IMR-90 (cell line): ENCODE data around the gene BCL2L11. TPM values are rescaled to one million over a fixed set of nuclear protein-coding genes. Genes with fewer than 3 reads are reported as not detected.

Source experiments
- ATAC-seq: fragments of 200-7000 bp; cut with Tn5 transposase; 2 replicates; pipeline ENCODE4 v1.9.1; 2020; ENCODE audit warnings: low read depth, mild to moderate bottlenecking, moderate library complexity
- BruUV-seq: library from RNA; stranded (reverse); fragments of 400-500 nt; replicated peaks from 2 replicates; lab custom pipeline; 2021; lab: Mats Ljungman, UMichigan
- CTCF ChIA-PET: fragments of 300-600 bp; formaldehyde crosslinking; extraction: SDS; loops from one replicate; lab custom pipeline; 2021; ENCODE audit warnings: antibody characterized with exemption; lab: Yijun Ruan, JAX
- POLR2A ChIA-PET: fragments of 300-600 bp; sonication (Branson Sonifier 250); formaldehyde crosslinking; loops from one replicate; lab custom pipeline; 2022; ENCODE audit warnings: antibody characterized with exemption; ENCODE audit not compliant: unreplicated experiment; lab: Charles Lee
- DNase-seq: peaks from one replicate; pipeline ENCODE4 v3.0.0; 2013
- H2AFZ ChIP-seq: replicated peaks from 2 replicates; pipeline ENCODE3; 2013; ENCODE audit warnings: low read length, mild to moderate bottlenecking; ENCODE audit not compliant: poor library complexity
- H2AK5ac ChIP-seq: 2 replicates; pipeline ENCODE4 v1.6.1; 2013; ENCODE audit warnings: low read depth, low read length, inconsistent platforms
- H2AK9ac ChIP-seq: replicated peaks from 2 replicates; pipeline ENCODE3; 2013; ENCODE audit warnings: mild to moderate bottlenecking, low read depth, low read length, moderate library complexity; ENCODE audit not compliant: poor library complexity
- H2BK120ac ChIP-seq: 2 replicates; pipeline ENCODE4 v1.6.1; 2013; ENCODE audit warnings: low read depth, low read length, inconsistent platforms
- H2BK15ac ChIP-seq: 3 replicates; pipeline ENCODE4 v1.6.1; 2013; ENCODE audit warnings: low read depth, low read length, inconsistent platforms
- H2BK20ac ChIP-seq: 2 replicates; pipeline ENCODE4 v1.6.1; 2013; ENCODE audit warnings: low read depth, mild to moderate bottlenecking, inconsistent platforms, low read length, moderate library complexity
- H2BK5ac ChIP-seq: 2 replicates; pipeline ENCODE4 v1.6.1; 2013; ENCODE audit warnings: mild to moderate bottlenecking, low read depth, low read length, inconsistent platforms; ENCODE audit not compliant: poor library complexity, severe bottlenecking
- H3K14ac ChIP-seq: replicated peaks from 2 replicates; pipeline ENCODE4 v1.6.1; 2013; ENCODE audit warnings: low read depth, low read length, inconsistent platforms
- H3K18ac ChIP-seq: 2 replicates; pipeline ENCODE4 v1.6.1; 2013; ENCODE audit warnings: low read depth, low read length, control low read depth
- H3K23ac ChIP-seq: 2 replicates; pipeline ENCODE4 v1.6.1; 2013; ENCODE audit warnings: low read depth, low read length, inconsistent platforms
- H3K27ac ChIP-seq: 2 replicates; pipeline ENCODE4 v1.5.1; 2013; ENCODE audit warnings: mild to moderate bottlenecking, control low read depth, low read length; ENCODE audit not compliant: insufficient read depth
- H3K27me3 ChIP-seq: 2 replicates; pipeline ENCODE4 v1.6.1; 2013; ENCODE audit warnings: low read length; ENCODE audit not compliant: control insufficient read depth, insufficient read depth
- H3K36me3 ChIP-seq: 2 replicates; pipeline ENCODE4 v1.6.1; 2013; ENCODE audit warnings: low read length, mixed read lengths; ENCODE audit not compliant: control insufficient read depth, insufficient read depth
- H3K4ac ChIP-seq: 2 replicates; pipeline ENCODE4 v1.6.1; 2013; ENCODE audit warnings: low read depth, low read length, inconsistent platforms
- H3K4me1 ChIP-seq: 2 replicates; pipeline ENCODE4 v1.6.1; 2013; ENCODE audit warnings: low read length, mixed read lengths; ENCODE audit not compliant: control insufficient read depth, insufficient read depth
- H3K4me2 ChIP-seq: 2 replicates; pipeline ENCODE4 v1.6.1; 2013; ENCODE audit warnings: low read depth, mild to moderate bottlenecking, control low read depth, low read length, moderate library complexity
- H3K4me3 ChIP-seq: 2 replicates; pipeline ENCODE4 v1.5.1; 2013; ENCODE audit warnings: low read depth, mild to moderate bottlenecking, control low read depth, low read length, moderate library complexity; ENCODE audit not compliant: insufficient read depth
- H3K56ac ChIP-seq: 2 replicates; pipeline ENCODE4 v1.6.1; 2013; ENCODE audit warnings: low read length, inconsistent platforms; ENCODE audit not compliant: insufficient read depth; ENCODE audit errors: extremely low read depth
- H3K79me1 ChIP-seq, 2 experiments: 2 replicates each; pipeline ENCODE4 v1.6.1; 2013; ENCODE audit warnings: low read length in 2 of 2, inconsistent platforms in 1 of 2, low read depth in 1 of 2
- H3K9ac ChIP-seq: 2 replicates; pipeline ENCODE4 v1.6.1; 2013; ENCODE audit warnings: low read depth, low read length, control low read depth
- H3K9me1 ChIP-seq: 2 replicates; pipeline ENCODE4 v1.6.1; 2013; ENCODE audit warnings: low read length, inconsistent platforms; ENCODE audit not compliant: insufficient read depth
- H3K9me3 ChIP-seq: 2 replicates; pipeline ENCODE4 v1.6.1; 2013; ENCODE audit warnings: low read length; ENCODE audit not compliant: control insufficient read depth, insufficient read depth
- H4K20me1 ChIP-seq: 2 replicates; pipeline ENCODE4 v1.6.1; 2013; ENCODE audit warnings: low read length, inconsistent platforms; ENCODE audit not compliant: insufficient read depth
- H4K5ac ChIP-seq: 2 replicates; pipeline ENCODE4 v1.6.1; 2013; ENCODE audit warnings: mild to moderate bottlenecking, low read depth, low read length, control low read depth
- H4K8ac ChIP-seq, 2 experiments: 2 replicates each; pipeline ENCODE4 v1.6.1; 2013; ENCODE audit warnings: low read depth in 2 of 2, low read length in 2 of 2, control low read depth in 1 of 2, inconsistent platforms in 1 of 2
- H4K91ac ChIP-seq: 2 replicates; pipeline ENCODE4 v1.6.1; 2013; ENCODE audit warnings: low read depth, low read length, inconsistent platforms; ENCODE audit not compliant: insufficient read depth
- BHLHE40 ChIP-seq: fragments of 150-350 bp; IDR thresholded peaks from 2 replicates; pipeline ENCODE4 v1.6.1; 2016; ENCODE audit warnings: mild to moderate bottlenecking, low read depth, low read length
- CEBPB ChIP-seq: IDR thresholded peaks from 2 replicates; pipeline ENCODE4 v1.6.1; 2012; ENCODE audit warnings: low read depth, low read length, improper control_type of control experiment
- CHD1 ChIP-seq: IDR thresholded peaks from 2 replicates; pipeline ENCODE4 v1.6.1; 2012; ENCODE audit warnings: low read depth, low read length, improper control_type of control experiment
- FOS ChIP-seq: fragments of 150-350 bp; IDR thresholded peaks from 2 replicates; pipeline ENCODE4 v1.6.1; 2016; ENCODE audit warnings: low read depth, low read length
- MAFK ChIP-seq: IDR thresholded peaks from 2 replicates; pipeline ENCODE4 v1.6.1; 2012; ENCODE audit warnings: low read depth, low read length, improper control_type of control experiment
- MAZ ChIP-seq: IDR thresholded peaks from 2 replicates; pipeline ENCODE4 v1.6.1; 2012; ENCODE audit warnings: low read depth, mild to moderate bottlenecking, low read length, improper control_type of control experiment, moderate library complexity, borderline replicate concordance
- MXI1 ChIP-seq: IDR thresholded peaks from 2 replicates; pipeline ENCODE4 v1.6.1; 2012; ENCODE audit warnings: low read depth, mild to moderate bottlenecking, low read length, moderate library complexity, borderline replicate concordance
- NFE2L2 ChIP-seq: fragments of 150-350 bp; IDR thresholded peaks from 2 replicates; pipeline ENCODE4 v1.6.1; 2016; ENCODE audit warnings: low read depth, mild to moderate bottlenecking, low read length
- POLR2A ChIP-seq: IDR thresholded peaks from 2 replicates; pipeline ENCODE4 v1.6.1; 2012; ENCODE audit warnings: mild to moderate bottlenecking, low read depth, low read length
- RAD21 ChIP-seq: IDR thresholded peaks from 2 replicates; pipeline ENCODE4 v1.6.1; 2012; ENCODE audit warnings: low read length, improper control_type of control experiment
- RCOR1 ChIP-seq: IDR thresholded peaks from 2 replicates; pipeline ENCODE4 v1.6.1; 2012; ENCODE audit warnings: mild to moderate bottlenecking, low read length, improper control_type of control experiment; ENCODE audit not compliant: insufficient replicate concordance
- RFX5 ChIP-seq: IDR thresholded peaks from 2 replicates; pipeline ENCODE4 v1.8.0; 2012; ENCODE audit warnings: low read depth, mild to moderate bottlenecking, low read length, moderate library complexity
- SMC3 ChIP-seq: fragments of 150-350 bp; IDR thresholded peaks from 2 replicates; pipeline ENCODE4 v1.6.1; 2016; ENCODE audit warnings: low read depth, mild to moderate bottlenecking, antibody characterized with exemption, low read length, moderate library complexity
- WGBS, 2 experiments: methylation state at CpG; one replicate each; pipeline versions ENCODE4 v1.1.5 to v1.1.7; 2013; ENCODE audit warnings: missing lambda C conversion rate in 2 of 2; ENCODE audit not compliant: insufficient read length in 1 of 2; ENCODE audit errors: extremely low coverage in 2 of 2; 5-methylcytosine and 5-hydroxymethylcytosine counted together
- dilution Hi-C: fragments of 300-500 bp; cut with HindIII; formaldehyde crosslinking; loops from one replicate; pipeline ENCODE4 v1.14.3; 2018; ENCODE audit warnings: low sequenced_read_pairs; ENCODE audit not compliant: unreplicated experiment
- in situ Hi-C: fragments of 300-500 bp; cut with MboI; formaldehyde crosslinking; loops from 3 replicates; pipeline ENCODE4 v1.14.3; 2019; ENCODE audit warnings: low sequenced_read_pairs, inconsistent platforms, mixed read lengths
- intact Hi-C: fragments of 100-400 bp; cut with micrococcal nuclease; formaldehyde crosslinking; loops from 2 replicates; pipeline ENCODE4 v1.10.0; 2022
- polyA plus RNA-seq, 3 experiments: library from polyadenylated mRNA; depleted of rRNA; stranded (reverse); fragments of >200 nt; gene quantifications; 2 replicates each; pipeline ENCODE4 v1.2.3, GENCODE V29; 2012; ENCODE audit warnings: low replicate concordance in 1 of 3
- total RNA-seq: library from RNA; depleted of rRNA; stranded (reverse); fragments of >200 nt; gene quantifications from 2 replicates; pipeline ENCODE4 v1.2.3, GENCODE V29; 2012
- TF ChIP-seq, protein P1 (sequence below): fragments of 150-350 bp; IDR thresholded peaks from 2 replicates; pipeline ENCODE4 v1.6.1; 2017; ENCODE audit warnings: mild to moderate bottlenecking, antibody characterized with exemption, low read length, low read depth
- TF ChIP-seq, protein P2 (sequence below): conservative IDR thresholded peaks from 2 replicates; pipeline ENCODE4 v1.5.1; 2012; ENCODE audit warnings: mild to moderate bottlenecking, low read depth, low read length, improper control_type of control experiment
- TF ChIP-seq, protein P3 (sequence below): fragments of 150-350 bp; IDR thresholded peaks from 2 replicates; pipeline ENCODE4 v1.6.1; 2016; ENCODE audit warnings: low read depth, mild to moderate bottlenecking, low read length, moderate library complexity, borderline replicate concordance

BCL2L11 gene
- total and polyA plus RNA-seq, 2 of the 4 experiments (the other 2 are of a cell fraction), result 1.1 to 1.7 TPM

DNA sequence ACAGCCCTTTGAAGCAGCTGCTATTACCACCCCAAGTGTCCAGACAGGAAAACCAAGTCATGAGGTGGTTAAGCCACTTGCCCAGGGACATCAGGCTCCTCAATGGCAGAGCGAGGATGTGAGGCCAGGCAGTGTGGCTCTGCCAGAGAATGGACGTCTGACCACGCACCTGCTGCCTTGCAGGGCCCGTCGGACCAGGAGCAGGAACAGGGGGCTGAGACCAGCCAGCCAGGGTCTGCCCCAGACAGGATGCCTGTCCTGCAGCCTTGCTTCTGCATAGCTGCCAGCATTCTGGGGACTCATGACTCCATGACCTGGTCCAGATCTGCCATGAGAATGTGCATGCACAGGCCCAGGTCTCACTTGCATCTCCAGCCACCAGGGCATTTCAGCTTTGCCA, 52.0 kb downstream of the BCL2L11 start:
- no peak overlapping the region for H3K9ac ChIP-seq
- no peak overlapping the region for H2BK120ac ChIP-seq
- no peaks in the 10 kb centered on the region; the same call in 1 of the 2 replicates for H3K36me3 ChIP-seq
- H2AK5ac ChIP-seq, result no peak overlapping the region
- H4K8ac ChIP-seq, result no peak overlapping the region
- in situ Hi-C loops (no loop called here), intact Hi-C loops (no loop called here), dilution Hi-C loops (no loop called here)
- POLR2A ChIA-PET, result no interaction called here
- no peak overlapping the region for H3K4me3 ChIP-seq
- peaks cover 4% of the 10 kb centered on the region for H3K4me1 ChIP-seq
- no peaks in the 10 kb centered on the region; a peak in 1 of 4 replicates for H3K79me1 ChIP-seq
- CTCF ChIA-PET, result no interaction called here
- no peak overlapping the region for H4K5ac ChIP-seq
- no peaks in the 10 kb centered on the region for H3K9me3 ChIP-seq
- no peak overlapping the region for H3K14ac ChIP-seq
- H4K91ac ChIP-seq, result no peak overlapping the region
- H2AFZ ChIP-seq, result no peak overlapping the region
- H3K23ac ChIP-seq, result no peak overlapping the region
- ATAC-seq (no peak), DNase-seq (no peak)
- peaks cover 44% of the 10 kb centered on the region for H3K27me3 ChIP-seq
- H3K4ac ChIP-seq, result no peak overlapping the region
- H2BK5ac ChIP-seq, result no peak overlapping the region
- no peak overlapping the region for H3K18ac ChIP-seq
- peaks cover 6% of the 10 kb centered on the region for H4K20me1 ChIP-seq
- WGBS, 2 experiments, result 96% methylated on average over 5 of the region's 5 CpGs; no CpG with 5 or more reads in 1 of the 2 experiments
- H2BK20ac ChIP-seq, result no peak overlapping the region
- no peak overlapping the region for H3K56ac ChIP-seq
- TF ChIP-seq CHD1 (no peak), MAZ (no peak), RCOR1 (no peak), POLR2A (no peak), MXI1 (no peak), CEBPB (no peak), NFE2L2 (no peak), RFX5 (no peak), FOS (no peak), SMC3 (no peak), BHLHE40 (no peak), RAD21 (no peak), MAFK (no peak)
- TF ChIP-seq, protein P1, sequence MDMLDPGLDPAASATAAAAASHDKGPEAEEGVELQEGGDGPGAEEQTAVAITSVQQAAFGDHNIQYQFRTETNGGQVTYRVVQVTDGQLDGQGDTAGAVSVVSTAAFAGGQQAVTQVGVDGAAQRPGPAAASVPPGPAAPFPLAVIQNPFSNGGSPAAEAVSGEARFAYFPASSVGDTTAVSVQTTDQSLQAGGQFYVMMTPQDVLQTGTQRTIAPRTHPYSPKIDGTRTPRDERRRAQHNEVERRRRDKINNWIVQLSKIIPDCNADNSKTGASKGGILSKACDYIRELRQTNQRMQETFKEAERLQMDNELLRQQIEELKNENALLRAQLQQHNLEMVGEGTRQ, result no peak
- TF ChIP-seq, protein P2, sequence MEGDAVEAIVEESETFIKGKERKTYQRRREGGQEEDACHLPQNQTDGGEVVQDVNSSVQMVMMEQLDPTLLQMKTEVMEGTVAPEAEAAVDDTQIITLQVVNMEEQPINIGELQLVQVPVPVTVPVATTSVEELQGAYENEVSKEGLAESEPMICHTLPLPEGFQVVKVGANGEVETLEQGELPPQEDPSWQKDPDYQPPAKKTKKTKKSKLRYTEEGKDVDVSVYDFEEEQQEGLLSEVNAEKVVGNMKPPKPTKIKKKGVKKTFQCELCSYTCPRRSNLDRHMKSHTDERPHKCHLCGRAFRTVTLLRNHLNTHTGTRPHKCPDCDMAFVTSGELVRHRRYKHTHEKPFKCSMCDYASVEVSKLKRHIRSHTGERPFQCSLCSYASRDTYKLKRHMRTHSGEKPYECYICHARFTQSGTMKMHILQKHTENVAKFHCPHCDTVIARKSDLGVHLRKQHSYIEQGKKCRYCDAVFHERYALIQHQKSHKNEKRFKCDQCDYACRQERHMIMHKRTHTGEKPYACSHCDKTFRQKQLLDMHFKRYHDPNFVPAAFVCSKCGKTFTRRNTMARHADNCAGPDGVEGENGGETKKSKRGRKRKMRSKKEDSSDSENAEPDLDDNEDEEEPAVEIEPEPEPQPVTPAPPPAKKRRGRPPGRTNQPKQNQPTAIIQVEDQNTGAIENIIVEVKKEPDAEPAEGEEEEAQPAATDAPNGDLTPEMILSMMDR, result no peak
- TF ChIP-seq, protein P3, sequence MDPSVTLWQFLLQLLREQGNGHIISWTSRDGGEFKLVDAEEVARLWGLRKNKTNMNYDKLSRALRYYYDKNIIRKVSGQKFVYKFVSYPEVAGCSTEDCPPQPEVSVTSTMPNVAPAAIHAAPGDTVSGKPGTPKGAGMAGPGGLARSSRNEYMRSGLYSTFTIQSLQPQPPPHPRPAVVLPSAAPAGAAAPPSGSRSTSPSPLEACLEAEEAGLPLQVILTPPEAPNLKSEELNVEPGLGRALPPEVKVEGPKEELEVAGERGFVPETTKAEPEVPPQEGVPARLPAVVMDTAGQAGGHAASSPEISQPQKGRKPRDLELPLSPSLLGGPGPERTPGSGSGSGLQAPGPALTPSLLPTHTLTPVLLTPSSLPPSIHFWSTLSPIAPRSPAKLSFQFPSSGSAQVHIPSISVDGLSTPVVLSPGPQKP, result no peak
- BruUV-seq, result no TSS peak
- H3K27ac ChIP-seq, result no peak overlapping the region
- no peak overlapping the region for H2AK9ac ChIP-seq
- peaks cover 7% of the 10 kb centered on the region for H3K9me1 ChIP-seq
- no peak overlapping the region for H3K4me2 ChIP-seq
- no peak overlapping the region for H2BK15ac ChIP-seq
